Stimulated activated naive CD8-positive, alpha-beta T cell treated with anti-CD3 and anti-CD28 coated beads, Interleukin-15, amount 100 ng/mL, for 72 hours (primary cell): ENCODE data around the gene PARP15.
"Not testable (repeated sequence)": the region's sequence is repeated elsewhere in the genome, so short reads cannot be mapped to it uniquely, and the experiment has no call there.

Experiments used
- ATAC-seq: fragments of 150-1000 bp; cut with Tn5 transposase; 2 replicates; pipeline ENCODE4 v1.10.0; 2021; ENCODE audit warnings: mild to moderate bottlenecking, moderate library complexity
- DNase-seq, 2 donors: peaks; one replicate each; pipeline ENCODE4 v3.0.0; 2021 to 2022
- H3K27ac Mint-ChIP-seq, 2 donors: one replicate each; pipeline ENCODE4 v1.8.0; 2022; ENCODE audit warnings: mild to moderate bottlenecking in 2 of 2, mixed read lengths in 2 of 2, moderate library complexity in 2 of 2
- H3K27me3 Mint-ChIP-seq: one replicate; pipeline ENCODE4 v1.8.0; 2022; ENCODE audit warnings: mixed read lengths
- H3K4me1 Mint-ChIP-seq: one replicate; pipeline ENCODE4 v1.8.0; 2022; ENCODE audit warnings: mild to moderate bottlenecking, mixed read lengths
- H3K4me3 Mint-ChIP-seq, 2 donors: one replicate each; pipeline ENCODE4 v1.8.0; 2022; ENCODE audit warnings: mild to moderate bottlenecking in 2 of 2, mixed read lengths in 2 of 2, moderate library complexity in 1 of 2
- H3K9me3 Mint-ChIP-seq, 2 donors: one replicate each; pipeline ENCODE4 v1.8.0; 2022; ENCODE audit warnings: mixed read lengths in 2 of 2

Gene PARP15

GRCh38 chr3:122562923-122563716, 14.3 kb upstream of the PARP15 start:
- ATAC-seq (no peak), DNase-seq (no peak)
- Mint-ChIP-seq H3K4me3 (peak overlapping the region; percentile 89 to 92), H3K27ac (peak overlapping the region; percentile 98), H3K9me3 (no peaks in the 10 kb centered on the region), H3K4me1 (peaks cover 72% of the 10 kb centered on the region), H3K27me3 (no peaks in the 10 kb centered on the region)

- peak overlapping the region; percentile 98 for H3K27ac Mint-ChIP-seq
- H3K4me3 Mint-ChIP-seq = peak overlapping the region; percentile 89 to 92
- H3K27me3 Mint-ChIP-seq = no peaks in the 10 kb centered on the region
- no peaks in the 10 kb centered on the region for H3K9me3 Mint-ChIP-seq
- peaks cover 78% of the 10 kb centered on the region for H3K4me1 Mint-ChIP-seq
- ATAC-seq = peak; percentile 5
- DNase-seq = peak; percentile 16 to 25
These were observed 13.8 kb upstream of the PARP15 start for GRCh38 chr3:122563717-122564025.

GRCh38 chr3:122564155-122564912, 13.1 kb upstream of the PARP15 start, which contains the start of the genes DTX3L and PARP9:
TSS of gene DTX3L (plus strand) at chr3:122564338. CDS start at chr3:122564427, 89 bp downstream.
TSS of gene PARP9 (minus strand) at chr3:122564300. CDS start at chr3:122559620, 4,680 bp downstream.
- ATAC-seq (peak; percentile 91), DNase-seq (peak; percentile 73 to 84)
- no peaks in the 10 kb centered on the region for H3K27me3 Mint-ChIP-seq

GRCh38 chr3:122568131-122568530, 9.3 kb upstream of the PARP15 start:
- Mint-ChIP-seq H3K4me1 (peaks cover 77% of the 10 kb centered on the region), H3K4me3 (peak overlapping the region; percentile 36 to 41)
- H3K27me3 Mint-ChIP-seq, ATAC-seq, H3K27ac Mint-ChIP-seq, DNase-seq, H3K9me3 Mint-ChIP-seq: not testable (repeated sequence)

More at GRCh38 chr3:122564155-122564912, 13.1 kb upstream of the PARP15 start, which contains the start of the genes DTX3L and PARP9:
- peak within 1 kb of the TSS; percentile 89 to 92 for H3K4me3 Mint-ChIP-seq
- no peaks in the 10 kb centered on the region for H3K9me3 Mint-ChIP-seq
- H3K4me1 Mint-ChIP-seq = peaks cover 84% of the 10 kb centered on the region
- H3K27ac Mint-ChIP-seq = peak within 1 kb of the TSS; percentile 98

GRCh38 chr3:122568755-122569154, 8.7 kb upstream of the PARP15 start:
- Mint-ChIP-seq H3K27me3 (no peaks in the 10 kb centered on the region), H3K27ac (peak overlapping the region in 1 of 2 donors; percentile 15), H3K4me1 (peaks cover 77% of the 10 kb centered on the region), H3K9me3 (no peaks in the 10 kb centered on the region), H3K4me3 (peak overlapping the region; percentile 31 to 36)
- DNase-seq (no peak), ATAC-seq (no peak)

GRCh38 chr3:122572940-122573412, 4.5 kb upstream of the PARP15 start:
- H3K4me1 Mint-ChIP-seq = peaks cover 76% of the 10 kb centered on the region
- H3K27me3 Mint-ChIP-seq = no peaks in the 10 kb centered on the region
- DNase-seq (peak in 1 of 2 donors; percentile 8), ATAC-seq (peak; percentile 44)
- no peak overlapping the region for H3K4me3 Mint-ChIP-seq
- peak overlapping the region in 1 of 2 donors; percentile 83 for H3K27ac Mint-ChIP-seq
- H3K9me3 Mint-ChIP-seq = no peaks in the 10 kb centered on the region

- H3K27ac Mint-ChIP-seq = peak overlapping the region in 1 of 2 donors; percentile 47
- no peaks in the 10 kb centered on the region for H3K27me3 Mint-ChIP-seq
- DNase-seq (peak in 1 of 2 donors; percentile 40), ATAC-seq (peak; percentile 85)
- peaks cover 60% of the 10 kb centered on the region for H3K4me1 Mint-ChIP-seq
- peak overlapping the region; percentile 2 to 58 for H3K4me3 Mint-ChIP-seq
- peaks cover 4 to 5% of the 10 kb centered on the region in 2 donors for H3K9me3 Mint-ChIP-seq
These were observed 1.1 kb upstream of the PARP15 start for GRCh38 chr3:122576174-122576940.

- DNase-seq (no peak), ATAC-seq (no peak)
- no peaks in the 10 kb centered on the region for H3K27me3 Mint-ChIP-seq
- peaks cover 45% of the 10 kb centered on the region for H3K4me1 Mint-ChIP-seq
- peak overlapping the region; percentile 98 to 99 for H3K27ac Mint-ChIP-seq
- peak overlapping the region; percentile 98 to 99 for H3K4me3 Mint-ChIP-seq
- peaks cover 17 to 21% of the 10 kb centered on the region in 2 donors for H3K9me3 Mint-ChIP-seq
These were observed 755 bp downstream of the PARP15 start for GRCh38 chr3:122578069-122578740.

- ATAC-seq (no peak), DNase-seq (no peak)
- Mint-ChIP-seq H3K4me3 (no peak overlapping the region), H3K27ac (no peak overlapping the region), H3K9me3 (peaks cover 17 to 30% of the 10 kb centered on the region in 2 donors), H3K4me1 (peaks cover 48% of the 10 kb centered on the region), H3K27me3 (no peaks in the 10 kb centered on the region)
These were observed 3.0 kb downstream of the PARP15 start for GRCh38 chr3:122580470-122580869.

GRCh38 chr3:122581622-122582021, 4.2 kb downstream of the PARP15 start:
- Mint-ChIP-seq H3K27me3 (no peaks in the 10 kb centered on the region), H3K4me1 (peaks cover 47% of the 10 kb centered on the region), H3K27ac (no peak overlapping the region), H3K9me3 (peaks cover 17 to 30% of the 10 kb centered on the region in 2 donors), H3K4me3 (no peak overlapping the region)
- no peak for DNase-seq
- no peak for ATAC-seq

GRCh38 chr3:122582390-122582789, 4.9 kb downstream of the PARP15 start:
- H3K27me3 Mint-ChIP-seq = no peaks in the 10 kb centered on the region
- no peak overlapping the region for H3K27ac Mint-ChIP-seq
- peaks cover 17 to 30% of the 10 kb centered on the region in 2 donors for H3K9me3 Mint-ChIP-seq
- DNase-seq (no peak), ATAC-seq (no peak)
- peaks cover 45% of the 10 kb centered on the region for H3K4me1 Mint-ChIP-seq
- H3K4me3 Mint-ChIP-seq = no peak overlapping the region

GRCh38 chr3:122586098-122586497, 8.6 kb downstream of the PARP15 start:
- peak overlapping the region in 1 of 2 donors; percentile 3 for H3K27ac Mint-ChIP-seq
- H3K4me1 Mint-ChIP-seq = peaks cover 52% of the 10 kb centered on the region

GRCh38 chr3:122586773-122587485, 9.5 kb downstream of the PARP15 start:
- H3K4me1 Mint-ChIP-seq = peaks cover 52% of the 10 kb centered on the region
- no peaks in the 10 kb centered on the region for H3K27me3 Mint-ChIP-seq

More at GRCh38 chr3:122586098-122586497, 8.6 kb downstream of the PARP15 start:
- DNase-seq (no peak), ATAC-seq (no peak)
- H3K27me3 Mint-ChIP-seq = no peaks in the 10 kb centered on the region
- no peak overlapping the region for H3K4me3 Mint-ChIP-seq
- H3K9me3 Mint-ChIP-seq = peaks cover 15 to 28% of the 10 kb centered on the region in 2 donors

GRCh38 chr3:122587572-122587971, 10.1 kb downstream of the PARP15 start:
- Mint-ChIP-seq H3K27me3 (no peaks in the 10 kb centered on the region), H3K9me3 (peaks cover 4 to 14% of the 10 kb centered on the region in 2 donors), H3K27ac (no peak overlapping the region), H3K4me3 (no peak overlapping the region), H3K4me1 (peaks cover 52% of the 10 kb centered on the region)
- ATAC-seq (no peak), DNase-seq (no peak)

More at GRCh38 chr3:122586773-122587485, 9.5 kb downstream of the PARP15 start:
- ATAC-seq (no peak), DNase-seq (no peak)
- Mint-ChIP-seq H3K27ac (peak overlapping the region in 1 of 2 donors; percentile 62), H3K9me3 (peaks cover 8 to 20% of the 10 kb centered on the region in 2 donors), H3K4me3 (no peak overlapping the region)
